NCI-H2081 (cell line): ENCODE measurements around the gene ADAM12.
"Not testable (repeated sequence)": the region's sequence is repeated elsewhere in the genome, so short reads cannot be mapped to it uniquely, and the experiment has no call there.

Experiments used
- DNase-seq, 2 experiments: peaks; one replicate each; lab custom pipeline; 2025; lab: John Stamatoyannopoulos, UW

The ADAM12 gene

DNA sequence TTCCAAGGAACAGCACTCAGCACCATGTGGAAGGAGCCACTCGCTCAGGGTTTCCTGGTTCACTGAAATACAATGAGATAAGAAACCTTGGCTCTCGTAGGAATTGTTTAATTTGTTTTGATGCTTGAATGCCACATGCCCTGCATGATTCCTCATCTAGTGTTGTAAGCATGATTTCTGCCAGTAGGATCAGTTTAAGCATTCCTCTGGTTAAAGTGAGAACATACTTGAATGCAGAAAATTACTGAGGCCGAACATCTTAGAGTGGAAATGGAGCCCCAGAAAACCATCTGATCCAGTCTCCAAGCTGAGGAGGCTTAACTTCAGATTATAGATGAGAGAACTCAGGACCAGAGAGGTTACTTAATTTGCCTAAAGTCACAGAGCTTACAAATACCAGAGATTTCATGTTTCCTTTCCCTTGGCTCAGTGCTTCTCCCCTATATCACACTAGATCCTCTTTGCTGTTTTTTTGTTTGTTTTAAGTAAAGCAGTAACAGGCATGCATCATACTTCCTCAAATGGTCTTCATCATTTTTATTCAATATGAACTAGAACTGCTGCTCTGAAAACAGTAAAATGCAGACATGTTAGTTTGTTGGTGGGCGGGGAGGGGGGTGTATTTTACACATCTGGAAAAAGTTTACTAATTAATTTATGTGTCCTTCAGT lies 125.1 kb downstream of the ADAM12 start:
- DNase-seq, result no peak

DNA sequence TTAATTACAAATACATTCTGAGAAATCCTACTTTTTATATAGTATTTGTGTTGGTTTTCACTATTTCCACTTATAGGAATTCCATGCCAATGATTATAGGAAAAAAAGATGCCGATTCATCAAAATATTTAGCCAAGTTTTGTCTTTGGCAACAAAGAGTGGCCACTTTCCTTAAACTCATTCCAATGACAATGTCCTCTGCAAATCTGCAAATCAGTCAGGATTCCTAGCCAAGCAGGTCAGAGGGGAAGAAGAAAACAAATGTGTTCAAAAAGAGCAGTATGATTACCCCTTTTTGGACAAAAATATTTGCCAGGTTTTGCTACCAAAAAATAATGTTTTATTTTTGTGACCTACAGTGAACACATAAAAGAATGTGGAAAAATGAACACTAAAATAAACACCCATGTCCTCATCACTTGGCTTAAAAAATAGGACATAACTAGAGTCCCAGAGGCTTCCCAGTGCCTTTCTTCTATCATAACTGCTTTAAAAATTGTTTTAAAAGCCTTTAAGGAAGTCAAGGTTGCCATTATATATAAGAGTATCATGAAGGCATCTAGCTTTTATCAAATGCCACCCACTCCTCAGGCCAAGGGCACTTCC lies 125.9 kb downstream of the ADAM12 start:
- no peak for DNase-seq

DNA sequence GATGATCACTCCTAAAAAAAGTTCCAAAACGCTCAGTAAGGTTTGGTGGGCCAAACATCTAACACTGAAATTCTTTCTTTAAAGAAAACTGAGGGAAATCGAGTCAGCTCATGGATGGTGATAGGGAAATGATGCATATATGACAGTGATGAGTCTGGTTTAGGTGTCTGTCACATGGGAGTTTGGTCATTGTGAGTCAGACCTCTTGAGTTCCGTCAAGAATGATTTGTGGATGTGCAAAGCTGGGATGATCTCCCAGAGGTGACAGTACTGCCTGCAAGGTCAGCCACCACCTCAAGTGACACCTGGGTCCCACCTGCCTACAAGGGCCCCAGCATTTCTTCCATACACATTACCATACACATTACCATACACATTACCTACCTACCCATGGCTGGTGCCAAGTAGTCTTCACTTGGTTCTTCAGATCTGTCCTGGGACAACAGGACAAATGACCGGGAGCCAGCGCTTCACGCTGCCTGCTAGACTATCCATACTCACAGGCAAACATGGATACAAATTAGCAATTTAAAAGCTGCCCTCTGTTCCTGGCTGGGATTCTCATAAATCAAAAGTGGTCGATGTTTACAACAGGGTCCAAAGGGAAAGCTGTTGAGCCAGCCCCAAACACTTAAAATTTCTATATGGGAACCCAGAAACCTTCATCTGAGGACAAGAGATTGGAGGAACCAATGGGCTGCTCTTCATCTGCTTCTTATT lies 128.4 kb downstream of the ADAM12 start:
- no peak for DNase-seq

DNA sequence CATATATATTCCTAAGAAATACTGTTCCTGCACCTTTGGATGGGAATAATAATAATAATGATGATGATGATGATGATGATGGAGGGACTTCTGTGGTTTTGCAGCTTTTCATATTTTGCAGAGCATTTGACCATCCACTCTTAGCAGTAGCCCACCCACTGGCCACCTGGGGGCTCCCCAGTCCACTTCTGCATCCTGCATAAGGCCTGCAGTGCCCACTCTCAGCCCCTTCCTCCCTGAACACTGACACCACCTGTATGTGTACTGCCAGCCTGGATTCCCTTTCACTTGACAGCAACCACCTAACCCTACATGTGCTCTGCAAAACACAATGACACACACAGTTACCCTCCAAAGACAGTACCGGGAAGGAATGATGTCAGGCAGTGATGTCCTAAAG lies 131.4 kb downstream of the ADAM12 start:
- no peak for DNase-seq

DNA sequence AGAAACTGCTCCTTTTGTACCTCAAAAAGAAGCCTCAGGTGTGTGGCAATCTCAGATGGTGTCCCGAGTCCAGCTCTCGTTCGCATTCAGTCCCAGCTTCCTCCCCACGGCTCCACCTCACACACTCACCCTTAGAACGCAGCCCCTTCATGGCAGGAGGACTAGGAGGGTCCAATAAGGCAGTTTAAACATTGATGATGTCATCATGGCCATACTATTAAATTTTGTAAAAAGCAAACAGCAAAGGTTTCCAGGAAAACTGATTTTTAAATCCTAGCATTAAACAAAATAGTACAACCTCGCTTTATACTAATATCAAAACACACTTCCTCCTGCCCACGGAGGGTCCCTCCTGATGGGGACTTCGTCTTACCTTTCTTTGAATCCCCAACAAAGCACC lies 133.0 kb downstream of the ADAM12 start:
- no peak for DNase-seq

- no peak for DNase-seq
Measured at GRCh38 chr10:126253611-126253998, 134.7 kb downstream of the ADAM12 start.

- no peak for DNase-seq
Measured at GRCh38 chr10:126252884-126253610, 135.2 kb downstream of the ADAM12 start.

GRCh38 chr10:126251778-126252407 lies 136.4 kb downstream of the ADAM12 start:
- no peak for DNase-seq

- DNase-seq, result no peak
Measured at GRCh38 chr10:126250527-126251310, 137.6 kb downstream of the ADAM12 start.

DNA sequence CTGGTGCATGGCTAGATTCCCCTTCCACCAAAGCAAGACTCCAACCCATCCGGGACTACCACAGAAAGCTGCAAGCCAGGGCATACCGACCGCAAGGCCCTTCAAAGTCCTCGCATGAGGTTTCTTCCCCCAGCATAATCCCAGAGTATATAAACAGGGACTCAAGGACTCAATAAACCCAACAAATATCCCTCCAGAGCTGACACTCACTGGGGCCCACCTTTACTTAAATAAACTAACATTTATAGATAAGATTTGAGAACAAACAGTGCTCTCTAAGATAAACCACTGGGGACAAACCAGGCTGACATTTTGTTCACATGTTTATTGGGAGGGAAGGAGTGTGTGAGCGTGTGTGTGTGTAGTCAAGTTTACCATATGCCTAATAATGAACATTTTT lies 138.2 kb downstream of the ADAM12 start:
- no peak for DNase-seq

GRCh38 chr10:126247446-126247975 lies 140.8 kb downstream of the ADAM12 start:
- no peak for DNase-seq

DNA sequence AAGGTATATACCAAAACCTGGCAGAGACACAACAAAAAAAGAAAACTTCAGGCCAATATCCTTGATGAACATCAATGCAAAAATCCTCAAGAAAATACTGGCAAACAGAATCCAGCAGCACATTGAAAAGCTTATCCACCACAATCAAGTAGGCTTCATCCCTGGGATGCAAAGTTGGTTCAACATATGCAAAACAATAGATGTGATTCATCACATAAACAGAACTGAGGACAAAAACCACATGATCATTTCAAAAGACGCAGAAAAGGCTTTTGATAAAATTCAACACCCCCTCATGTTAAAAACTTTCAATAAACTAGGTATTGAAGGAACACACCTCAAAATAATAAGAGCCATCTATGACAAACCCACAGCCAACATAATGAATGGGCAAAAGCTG lies 141.9 kb downstream of the ADAM12 start:
- not testable (repeated sequence) for DNase-seq

- DNase-seq, result no peak
Measured at GRCh38 chr10:126245501-126245900, 142.8 kb downstream of the ADAM12 start.

GRCh38 chr10:126243971-126244370 lies 144.3 kb downstream of the ADAM12 start:
- DNase-seq, result no peak

GRCh38 chr10:126243306-126243705 lies 145.0 kb downstream of the ADAM12 start:
- DNase-seq, result no peak

- peak in 1 of 2 experiments; percentile 24 for DNase-seq
Measured at GRCh38 chr10:126242397-126243260, 145.6 kb downstream of the ADAM12 start.

DNA sequence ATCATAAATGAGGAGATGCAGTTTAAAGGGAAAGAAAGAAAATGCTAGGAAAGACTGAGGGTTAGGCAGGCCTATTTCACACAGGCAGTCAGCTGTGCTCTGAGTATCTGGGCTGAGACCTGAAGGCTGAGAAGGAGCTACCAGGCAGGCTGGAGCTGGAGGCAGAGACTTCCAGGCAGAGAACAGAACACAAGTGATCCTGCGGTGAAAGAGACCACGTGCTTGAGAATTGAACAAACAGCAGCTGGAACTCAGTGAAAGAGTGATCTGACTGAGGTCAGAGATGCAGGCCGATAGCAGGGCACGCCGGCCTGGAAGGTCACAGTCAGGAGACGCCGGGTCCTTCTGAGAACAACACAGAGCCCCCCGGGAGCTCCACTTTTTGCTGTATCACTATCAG lies 147.8 kb downstream of the ADAM12 start:
- DNase-seq, result no peak

GRCh38 chr10:126239844-126240243 lies 148.4 kb downstream of the ADAM12 start:
- no peak for DNase-seq

- no peak for DNase-seq
Measured at GRCh38 chr10:126235979-126236851, 152.1 kb downstream of the ADAM12 start.
